Ectodermal cell (in vitro differentiated cells): ENCODE results near the gene PAXX.

ENCODE experiments used
- H3K27ac ChIP-seq: 2 replicates; pipeline ENCODE4 v1.7.0; 2013; ENCODE audit warnings: mild to moderate bottlenecking, low read depth, low read length; ENCODE audit not compliant: insufficient read depth, poor library complexity, severe bottlenecking
- H3K27me3 ChIP-seq: 2 replicates; pipeline ENCODE4 v1.7.0; 2013; ENCODE audit warnings: mild to moderate bottlenecking, low read length; ENCODE audit not compliant: insufficient read depth, control insufficient read depth, poor library complexity, severe bottlenecking
- H3K36me3 ChIP-seq: one replicate; pipeline ENCODE4 v1.7.0; 2013; ENCODE audit warnings: low read length; ENCODE audit not compliant: control insufficient read depth, insufficient read depth
- H3K4me1 ChIP-seq: one replicate; pipeline ENCODE4 v1.7.0; 2013; ENCODE audit warnings: low read length; ENCODE audit not compliant: control insufficient read depth, insufficient read depth
- H3K4me3 ChIP-seq: 2 replicates; pipeline ENCODE4 v1.7.0; 2013; ENCODE audit warnings: low read depth, low read length, control low read depth; ENCODE audit not compliant: insufficient read depth
- H3K9me3 ChIP-seq: 2 replicates; pipeline ENCODE4 v1.7.0; 2013; ENCODE audit warnings: mild to moderate bottlenecking, low read length, moderate library complexity; ENCODE audit not compliant: control insufficient read depth
- WGBS, 2 experiments: methylation state at CpG; one replicate each; pipeline ENCODE4 v1.1.7; 2013; ENCODE audit warnings: missing lambda C conversion rate in 2 of 2; 5-methylcytosine and 5-hydroxymethylcytosine counted together

Gene PAXX

DNA sequence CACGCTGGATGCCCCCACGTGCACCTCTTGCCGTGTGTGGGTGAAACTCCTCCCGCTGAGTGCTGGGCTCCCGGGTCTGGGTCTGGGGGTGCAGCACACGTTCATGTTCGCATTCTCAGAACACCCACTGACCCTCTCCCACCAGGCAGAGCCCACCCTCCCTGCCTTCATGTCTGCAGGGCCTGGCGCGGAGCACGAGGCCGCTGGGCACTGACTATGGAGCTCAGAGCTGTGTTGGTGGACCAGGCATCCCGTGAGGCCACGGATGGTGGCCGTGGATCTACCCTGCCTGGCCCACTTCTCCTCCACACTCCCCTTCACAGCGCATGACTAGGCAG is 31.3 kb upstream of the PAXX start:
- Histone ChIP-seq H3K36me3 (no peaks in the 10 kb centered on the region), H3K27ac (no peak overlapping the region), H3K4me1 (peaks cover 12% of the 10 kb centered on the region), H3K9me3 (no peaks in the 10 kb centered on the region), H3K27me3 (no peaks in the 10 kb centered on the region), H3K4me3 (no peak overlapping the region)
- WGBS, 2 experiments, result 94 to 97% methylated on average over 15 of the region's 15 CpGs

DNA sequence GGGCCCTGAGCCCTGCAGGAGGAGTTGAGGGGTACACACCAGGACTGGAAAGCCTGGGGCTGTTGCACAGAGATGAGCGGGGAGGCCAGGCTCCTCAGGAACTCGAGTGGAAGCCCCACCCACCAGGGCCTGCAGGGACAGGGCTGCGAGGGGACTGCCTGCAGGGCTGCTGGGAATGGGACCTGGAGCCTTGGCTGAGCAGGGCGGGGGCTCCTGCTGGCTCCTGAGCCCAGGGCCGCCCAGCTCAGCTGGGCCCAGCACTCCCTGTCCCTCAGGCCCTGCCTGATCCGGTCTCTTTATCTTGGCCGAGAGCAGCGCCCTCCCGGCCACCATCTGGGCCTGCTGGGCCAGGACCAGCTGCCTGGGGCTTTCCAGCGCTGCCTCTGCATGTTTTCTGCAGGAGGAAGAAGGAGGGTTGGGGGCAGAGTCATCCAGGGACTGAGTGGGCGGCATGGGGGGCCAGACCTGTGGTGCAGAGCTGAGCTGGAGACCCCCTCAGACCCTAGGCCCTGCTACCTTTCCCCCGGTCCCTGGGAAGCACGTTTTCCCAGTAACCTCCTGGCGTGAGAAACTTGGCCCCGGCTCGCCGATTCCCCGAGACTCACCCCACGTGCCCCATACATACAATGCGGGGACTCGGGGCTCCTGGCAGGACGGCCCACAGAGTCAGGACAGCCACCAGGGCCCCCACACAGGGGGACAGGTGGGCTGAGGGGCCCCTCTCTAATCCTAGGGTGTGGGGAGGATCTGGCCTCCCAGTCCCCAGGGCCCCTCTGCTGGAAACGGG is 30.8 kb upstream of the PAXX start:
- Histone ChIP-seq H3K4me3 (no peak overlapping the region), H3K9me3 (no peaks in the 10 kb centered on the region), H3K27ac (no peak overlapping the region), H3K36me3 (no peaks in the 10 kb centered on the region), H3K27me3 (no peaks in the 10 kb centered on the region), H3K4me1 (peaks cover 16% of the 10 kb centered on the region)
- 81% methylated on average over 23 of the region's 23 CpGs for WGBS, 2 experiments

DNA sequence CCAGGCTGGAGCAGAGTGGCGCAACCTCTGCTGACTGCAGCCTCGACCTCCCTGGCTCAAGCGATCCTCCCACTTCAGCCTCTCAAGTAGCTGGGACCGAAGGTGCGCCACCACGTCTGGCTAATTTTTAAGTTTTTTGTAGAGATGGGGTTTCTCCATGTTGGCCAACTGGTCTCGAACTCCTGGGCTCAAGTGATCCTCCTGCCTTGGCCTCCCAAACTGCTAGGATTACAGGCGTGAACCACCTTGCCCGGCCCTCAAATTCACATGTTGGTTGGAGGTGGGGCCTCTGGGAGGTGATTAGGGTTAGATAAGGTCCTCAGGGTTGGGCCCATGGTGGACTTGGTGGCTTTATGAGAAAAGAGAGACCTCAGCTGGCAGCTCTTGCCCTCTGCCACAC is 30.1 kb upstream of the PAXX start:
- WGBS, 2 experiments, result 95% methylated on average over 9 of the region's 9 CpGs
- H3K4me3 ChIP-seq, result no peak overlapping the region
- no peak overlapping the region for H3K27ac ChIP-seq
- H3K36me3 ChIP-seq, result no peaks in the 10 kb centered on the region
- no peaks in the 10 kb centered on the region for H3K27me3 ChIP-seq
- no peaks in the 10 kb centered on the region for H3K9me3 ChIP-seq
- H3K4me1 ChIP-seq, result peaks cover 16% of the 10 kb centered on the region

DNA sequence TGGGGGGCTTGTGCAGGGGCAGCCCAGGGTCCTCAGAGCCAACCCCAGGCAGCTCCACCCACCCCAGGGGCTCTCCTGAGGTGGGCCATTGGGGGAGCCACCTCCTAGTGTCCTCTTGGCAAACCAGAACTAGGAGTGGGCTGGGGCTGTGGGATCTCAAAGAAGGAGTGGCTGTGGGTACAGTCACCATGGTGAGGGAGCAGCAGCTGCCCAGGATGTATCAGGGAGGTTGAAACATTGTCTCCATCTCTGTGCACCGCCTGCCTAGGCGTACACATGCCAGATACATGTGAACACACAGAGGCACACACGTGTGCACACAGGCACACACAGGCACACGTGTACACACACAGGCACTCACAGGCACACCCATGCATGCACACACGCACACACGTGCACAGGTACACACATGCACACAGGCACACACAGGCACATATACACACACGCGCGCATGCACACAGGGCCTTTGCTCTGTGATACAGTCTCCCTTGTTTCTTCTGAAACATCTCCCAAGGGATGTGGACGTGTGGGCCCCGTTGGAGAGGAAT is 29.4 kb upstream of the PAXX start:
- Histone ChIP-seq H3K27ac (no peak overlapping the region), H3K4me3 (no peak overlapping the region), H3K27me3 (no peaks in the 10 kb centered on the region), H3K4me1 (peaks cover 16% of the 10 kb centered on the region), H3K36me3 (no peaks in the 10 kb centered on the region), H3K9me3 (no peaks in the 10 kb centered on the region)
- 92% methylated on average over 11 of the region's 11 CpGs for WGBS, 2 experiments

DNA sequence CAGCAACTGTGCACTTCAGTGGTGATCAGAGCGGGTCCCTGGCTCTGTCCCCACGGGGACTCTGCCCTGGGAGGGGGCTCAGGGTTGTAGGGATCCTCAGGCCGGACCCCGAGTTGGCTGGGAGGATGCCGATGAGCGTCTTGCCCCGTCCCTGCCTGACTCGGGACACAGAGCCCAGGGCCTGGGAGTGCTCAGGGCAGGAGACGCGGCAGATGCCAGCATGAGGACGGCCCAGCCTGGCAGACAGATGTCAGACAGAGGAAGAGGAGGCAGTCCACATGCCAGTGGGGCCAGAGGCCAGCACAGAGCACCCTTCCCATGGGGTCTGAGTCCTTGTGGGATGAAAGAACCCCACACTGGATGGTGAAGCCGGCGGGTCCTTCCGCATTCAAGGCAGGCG is 28.9 kb upstream of the PAXX start:
- Histone ChIP-seq H3K4me1 (peaks cover 16% of the 10 kb centered on the region), H3K36me3 (no peaks in the 10 kb centered on the region), H3K27ac (no peak overlapping the region), H3K27me3 (no peaks in the 10 kb centered on the region), H3K4me3 (no peak overlapping the region), H3K9me3 (no peaks in the 10 kb centered on the region)
- 94% methylated on average over 15 of the region's 15 CpGs for WGBS, 2 experiments

DNA sequence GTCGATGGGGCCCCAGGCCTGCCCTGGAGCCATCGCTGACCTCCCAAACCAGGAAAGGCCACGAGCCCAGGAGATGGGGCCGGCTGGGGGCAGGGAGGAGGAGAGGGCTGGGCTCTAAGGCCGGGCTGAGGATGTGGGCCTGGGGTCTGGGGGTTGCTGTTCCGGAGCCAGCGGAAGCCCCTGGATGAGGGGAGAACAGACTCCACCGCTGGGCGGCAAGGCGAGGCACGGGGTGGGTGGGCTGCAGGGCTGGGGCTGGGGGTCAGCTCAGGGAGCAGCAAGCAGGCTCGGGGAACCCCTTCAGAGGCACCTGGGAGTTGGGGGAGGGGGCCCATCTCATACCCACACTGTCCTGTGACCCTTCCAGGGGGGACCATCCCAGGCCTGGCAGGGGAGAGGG is 28.5 kb upstream of the PAXX start:
- no peaks in the 10 kb centered on the region for H3K27me3 ChIP-seq
- peaks cover 16% of the 10 kb centered on the region for H3K4me1 ChIP-seq
- no peak overlapping the region for H3K27ac ChIP-seq
- H3K9me3 ChIP-seq, result no peaks in the 10 kb centered on the region
- WGBS, 2 experiments, result 86 to 87% methylated on average over 12 of the region's 12 CpGs
- no peak overlapping the region for H3K4me3 ChIP-seq
- H3K36me3 ChIP-seq, result no peaks in the 10 kb centered on the region

DNA sequence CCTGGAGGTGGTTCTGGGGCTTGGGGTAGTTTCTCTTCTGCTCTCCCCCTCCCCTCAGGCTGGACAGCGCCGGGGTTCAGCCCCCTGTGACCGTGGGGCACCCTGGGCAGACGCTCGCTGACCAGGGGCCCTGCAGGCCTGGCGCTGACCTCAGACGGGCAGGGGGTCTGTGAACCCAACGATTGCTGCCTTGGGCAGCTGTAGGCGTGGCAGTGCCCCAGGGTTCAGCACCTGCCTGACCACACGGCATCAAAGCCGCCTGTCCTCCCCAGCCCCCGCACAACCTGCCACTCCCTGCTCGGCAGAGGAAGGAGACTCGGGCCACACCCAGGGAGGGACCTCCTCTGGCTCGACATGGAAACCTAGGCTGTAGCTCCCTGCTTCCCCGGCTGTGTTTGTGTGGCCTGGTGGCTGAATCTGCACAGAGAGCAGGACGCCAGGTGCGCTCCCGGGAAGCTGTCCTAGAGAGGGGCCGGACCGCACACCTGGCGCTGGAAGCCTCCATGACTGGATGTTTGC is 28.0 kb upstream of the PAXX start:
- no peak overlapping the region for H3K4me3 ChIP-seq
- H3K27ac ChIP-seq, result no peak overlapping the region
- no peaks in the 10 kb centered on the region for H3K9me3 ChIP-seq
- H3K36me3 ChIP-seq, result no peaks in the 10 kb centered on the region
- peaks cover 16% of the 10 kb centered on the region for H3K4me1 ChIP-seq
- WGBS, 2 experiments, result 86 to 87% methylated on average over 22 of the region's 22 CpGs
- H3K27me3 ChIP-seq, result no peaks in the 10 kb centered on the region

DNA sequence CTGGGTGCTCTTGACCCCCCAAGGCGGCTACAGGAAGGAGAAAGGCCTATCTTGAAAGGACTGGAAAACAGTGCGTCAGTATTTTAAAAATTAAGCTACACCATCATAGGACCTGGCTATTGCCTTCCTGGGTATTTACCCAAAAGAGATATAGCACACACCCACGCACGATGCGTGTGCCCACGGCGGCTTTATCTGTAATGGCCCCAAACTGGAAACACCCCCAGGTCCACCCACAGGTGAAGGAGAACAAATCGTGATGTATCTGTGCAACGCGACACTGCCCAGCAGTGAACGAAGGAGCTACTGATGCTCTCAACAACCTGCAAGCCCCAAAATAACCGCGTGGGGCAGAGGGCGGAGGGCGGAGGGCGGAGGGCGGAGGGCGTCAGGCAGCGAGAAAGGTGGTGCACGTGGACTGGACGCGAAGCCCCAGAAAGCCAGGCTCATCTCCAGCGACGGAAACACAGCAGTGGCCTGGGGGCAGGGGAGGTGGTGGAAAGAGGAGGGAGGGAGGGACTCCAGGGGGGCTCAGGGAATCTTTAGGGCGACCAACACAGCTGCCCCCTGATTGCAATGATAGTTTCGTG is 27.3 kb upstream of the PAXX start:
- Histone ChIP-seq H3K9me3 (no peaks in the 10 kb centered on the region), H3K27me3 (no peaks in the 10 kb centered on the region), H3K27ac (no peak overlapping the region), H3K4me3 (no peak overlapping the region), H3K36me3 (no peaks in the 10 kb centered on the region), H3K4me1 (peaks cover 13% of the 10 kb centered on the region)
- WGBS, 2 experiments, result 92 to 94% methylated on average over 26 of the region's 26 CpGs

DNA sequence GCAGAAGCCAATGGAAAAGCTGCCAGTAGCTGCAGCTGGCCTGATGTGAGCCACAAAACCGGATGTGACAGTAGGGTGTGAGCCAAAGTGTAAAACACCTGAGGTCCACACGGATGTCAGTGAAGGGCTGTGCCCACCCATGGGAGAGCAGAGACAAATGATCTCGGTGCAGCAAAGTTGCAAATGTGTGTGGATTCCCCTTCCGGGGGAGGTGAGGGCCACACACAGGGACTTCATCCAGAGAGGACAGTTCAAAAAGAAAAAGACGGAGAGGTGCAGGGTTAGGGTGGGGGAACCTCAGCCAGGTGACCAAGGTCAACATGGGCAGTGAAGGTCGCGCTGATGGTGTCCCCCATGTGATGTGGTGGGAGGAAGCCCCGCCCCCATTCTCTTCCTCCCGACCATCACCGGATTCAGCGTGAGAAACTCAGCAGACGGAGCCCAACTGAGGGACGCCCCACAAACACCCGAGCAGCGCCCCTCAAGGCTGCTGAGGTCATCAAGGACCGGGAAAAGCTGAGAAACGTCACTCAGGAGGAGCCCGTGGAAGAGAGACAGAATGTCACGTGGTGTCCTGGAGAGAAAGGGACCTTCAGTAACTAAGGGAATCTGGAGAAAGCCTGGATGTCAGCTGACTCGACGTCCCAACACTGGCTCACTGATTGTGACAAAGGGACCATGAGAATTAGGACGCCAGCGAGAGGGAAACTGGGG is 26.3 kb upstream of the PAXX start:
- Histone ChIP-seq H3K4me1 (peaks cover 13% of the 10 kb centered on the region), H3K27ac (no peak overlapping the region), H3K9me3 (no peaks in the 10 kb centered on the region), H3K27me3 (no peaks in the 10 kb centered on the region), H3K4me3 (no peak overlapping the region), H3K36me3 (no peaks in the 10 kb centered on the region)
- 59 to 60% methylated on average over 23 of the region's 23 CpGs for WGBS, 2 experiments
